GM23338 (cell line): ENCODE results near the gene CDX1. TPM values are rescaled to one million over a fixed set of nuclear protein-coding genes. Genes with fewer than 3 reads are reported as not detected.

Source experiments
- ATAC-seq: fragments of 200-7000 bp; cut with Tn5 transposase; 3 replicates; pipeline ENCODE4 v1.9.1; 2020
- DNase-seq: peaks from one replicate; pipeline ENCODE4 v3.0.0-alpha.2; 2015; ENCODE audit warnings: low spot score
- H2AFZ ChIP-seq: fragments of 200-600 bp; sonication (generic); 2 replicates; pipeline ENCODE4 v1.8.0; 2016; ENCODE audit warnings: antibody characterized with exemption, mild to moderate bottlenecking, moderate library complexity
- H3F3A ChIP-seq: fragments of 200-600 bp; sonication (generic); replicated peaks from 2 replicates; pipeline ENCODE4 v1.8.0; 2017; ENCODE audit warnings: antibody characterized with exemption, mixed run types, low read depth
- H3K27ac ChIP-seq: fragments of 200-600 bp; sonication (generic); 2 replicates; pipeline ENCODE4 v1.6.1; 2016; ENCODE audit warnings: low read depth
- H3K27me3 ChIP-seq: fragments of 200-600 bp; sonication (generic); 2 replicates; pipeline ENCODE4 v1.8.0; 2016; ENCODE audit warnings: mild to moderate bottlenecking, mixed run types, moderate library complexity; ENCODE audit not compliant: insufficient read depth
- H3K36me3 ChIP-seq: fragments of 200-600 bp; sonication (generic); 2 replicates; pipeline ENCODE4 v1.8.0; 2016; ENCODE audit warnings: mild to moderate bottlenecking; ENCODE audit not compliant: insufficient read depth
- H3K4me1 ChIP-seq: fragments of 200-600 bp; sonication (generic); 2 replicates; pipeline ENCODE4 v1.8.0; 2016; ENCODE audit warnings: mild to moderate bottlenecking, moderate library complexity; ENCODE audit not compliant: insufficient read depth
- H3K4me2 ChIP-seq: fragments of 200-600 bp; sonication (generic); 2 replicates; pipeline ENCODE4 v1.7.1; 2017; ENCODE audit warnings: mixed run types
- H3K4me3 ChIP-seq: fragments of 200-600 bp; sonication (generic); 2 replicates; pipeline ENCODE4 v1.6.1; 2016; ENCODE audit warnings: mixed run types
- H3K79me2 ChIP-seq: fragments of 200-600 bp; sonication (generic); replicated peaks from 2 replicates; pipeline ENCODE4 v1.8.0; 2017; ENCODE audit warnings: mild to moderate bottlenecking; ENCODE audit not compliant: insufficient read depth
- H3K9me2 ChIP-seq: fragments of 200-600 bp; sonication (generic); 2 replicates; pipeline ENCODE4 v1.8.0; 2017; ENCODE audit not compliant: insufficient read depth
- H4K20me1 ChIP-seq: fragments of 200-600 bp; sonication (generic); replicated peaks from 2 replicates; pipeline ENCODE4 v1.8.0; 2017; ENCODE audit warnings: mild to moderate bottlenecking; ENCODE audit not compliant: insufficient read depth
- H3K27ac Mint-ChIP-seq: 2 replicates; pipeline ENCODE4 v1.8.0; 2020; ENCODE audit warnings: inconsistent platforms, mild to moderate bottlenecking, moderate library complexity, mixed read lengths
- H3K27me3 Mint-ChIP-seq: 3 replicates; pipeline ENCODE4 v1.8.0; 2022; ENCODE audit warnings: low read depth, mild to moderate bottlenecking, moderate library complexity, mixed read lengths, inconsistent platforms; ENCODE audit not compliant: insufficient read depth, poor library complexity
- H3K36me3 Mint-ChIP-seq: 3 replicates; pipeline ENCODE4 v1.8.0; 2021; ENCODE audit warnings: low read depth, mild to moderate bottlenecking, inconsistent platforms, moderate library complexity, mixed read lengths
- H3K4me1 Mint-ChIP-seq: 3 replicates; pipeline ENCODE4 v1.8.0; 2020; ENCODE audit warnings: mild to moderate bottlenecking, inconsistent platforms, mixed read lengths
- H3K4me3 Mint-ChIP-seq: 3 replicates; pipeline ENCODE4 v1.8.0; 2021; ENCODE audit warnings: moderate library complexity, mild to moderate bottlenecking, inconsistent platforms, mixed read lengths
- H3K9me3 Mint-ChIP-seq: 3 replicates; pipeline ENCODE4 v1.8.0; 2020; ENCODE audit warnings: moderate library complexity, mild to moderate bottlenecking, inconsistent platforms, mixed read lengths
- CREB1 ChIP-seq: fragments of 250-450 bp; sonication (Bioruptor Pico); IDR thresholded peaks from 2 replicates; pipeline ENCODE4 v1.5.0; 2020; ENCODE audit warnings: low read depth, mild to moderate bottlenecking, moderate library complexity
- CTCF ChIP-seq, 2 experiments: fragments of 200-600 bp in 1 of 2; sonication (generic) in 1 of 2; conservative IDR thresholded peaks; 2 replicates each; pipeline versions ENCODE4 v1.5.1 to v1.6.1; 2016 to 2017; ENCODE audit warnings: antibody characterized with exemption in 2 of 2, low read depth in 2 of 2, mild to moderate bottlenecking in 2 of 2, moderate library complexity in 1 of 2
- ETS1 ChIP-seq: IDR thresholded peaks from 2 replicates; pipeline ENCODE4 v1.6.1; 2016; ENCODE audit warnings: antibody characterized with exemption
- EZH2phosphoT487 ChIP-seq: fragments of 200-600 bp; sonication (generic); IDR thresholded peaks from one replicate; pipeline ENCODE4 v1.8.1; 2018; ENCODE audit warnings: antibody characterized with exemption; ENCODE audit not compliant: unreplicated experiment
- NANOG ChIP-seq: IDR thresholded peaks from 2 replicates; pipeline ENCODE4 v1.6.1; 2016; ENCODE audit warnings: antibody characterized with exemption, borderline replicate concordance
- POLR2AphosphoS5 ChIP-seq: IDR thresholded peaks from 2 replicates; pipeline ENCODE4 v1.6.1; 2016; ENCODE audit warnings: antibody characterized with exemption, low read depth
- REST ChIP-seq: IDR thresholded peaks from one replicate; pipeline ENCODE4 v1.6.1; 2018; ENCODE audit warnings: antibody characterized with exemption; ENCODE audit not compliant: unreplicated experiment
- ZNF114 ChIP-seq: fragments of 250-450 bp; sonication (Bioruptor Pico); IDR thresholded peaks from 2 replicates; pipeline ENCODE4 v1.5.0; 2020; ENCODE audit warnings: mild to moderate bottlenecking, moderate library complexity
- ZNF331 ChIP-seq: fragments of 250-450 bp; sonication (Bioruptor Pico); IDR thresholded peaks from 2 replicates; pipeline ENCODE4 v1.5.0; 2020; ENCODE audit warnings: low read depth, mild to moderate bottlenecking, moderate library complexity
- polyA plus RNA-seq: library from polyadenylated mRNA; unstranded; fragments of >200 nt; fragmentation: Nextera tagmentation; extraction: Ambion mirVana; gene quantifications from 2 replicates; pipeline ENCODE4 v1.2.1, GENCODE V29; 2016
- total RNA-seq: library from RNA; depleted of rRNA; stranded (reverse); fragments of >200 nt; shearing (Covaris generic); gene quantifications from 2 replicates; pipeline ENCODE4 v1.2.3, GENCODE V29; 2014

CDX1 gene
- total and polyA plus RNA-seq, 2 experiments from 2014 or later: not detected

- TF ChIP-seq REST (no peak), ZNF331 (no peak), POLR2AphosphoS5 (no peak), ZNF114 (CRISPR knock-in tag) (no peak), CREB1 (CRISPR knock-in tag) (no peak), NANOG (no peak), EZH2phosphoT487 (no peak)
- peaks cover 15% of the 10 kb centered on the region; the same call in 2 of the 3 replicates for H3K4me1 Mint-ChIP-seq
- no peaks in the 10 kb centered on the region for H3K4me1 ChIP-seq
- DNase-seq: no peak
- no peaks in the 10 kb centered on the region for H3K9me2 ChIP-seq
- H3K9me3 Mint-ChIP-seq: no peaks in the 10 kb centered on the region
- no peaks in the 10 kb centered on the region for H4K20me1 ChIP-seq
- H3K36me3 ChIP-seq: no peaks in the 10 kb centered on the region
- no peaks in the 10 kb centered on the region for H3F3A ChIP-seq
- no peak for ATAC-seq
- H3K4me3 Mint-ChIP-seq: no peak overlapping the region
- H3K27me3 ChIP-seq: no peaks in the 10 kb centered on the region
- no peak overlapping the region for H3K4me2 ChIP-seq
- no peak overlapping the region for H3K4me3 ChIP-seq
- no peak overlapping the region for H2AFZ ChIP-seq
- H3K27ac Mint-ChIP-seq: no peak overlapping the region
- H3K27me3 Mint-ChIP-seq: peaks cover 12% of the 10 kb centered on the region
- H3K79me2 ChIP-seq: no peaks in the 10 kb centered on the region
- H3K36me3 Mint-ChIP-seq: no peaks in the 10 kb centered on the region
- H3K27ac ChIP-seq: no peak overlapping the region
These were observed 47.9 kb upstream of the CDX1 start for GRCh38 chr5:150118561-150119229.

GRCh38 chr5:150119421-150120061, 47.0 kb upstream of the CDX1 start:
- no peaks in the 10 kb centered on the region for H3K36me3 ChIP-seq
- TF ChIP-seq ETS1: no peak
- 0 out of 4 replicates have a peak, but pooled peaks of 1 of the 2 experiments have one; percentile 11 for TF ChIP-seq CTCF (conservative IDR thresholded peaks at IDR 0.05; ENCODE audit: low read depth in 2 of 2)
- no peaks in the 10 kb centered on the region for H3F3A ChIP-seq
- no peaks in the 10 kb centered on the region for H4K20me1 ChIP-seq
- Mint-ChIP-seq H3K4me1 (peaks cover 15% of the 10 kb centered on the region; the same call in 2 of the 3 replicates), H3K36me3 (no peaks in the 10 kb centered on the region), H3K9me3 (no peaks in the 10 kb centered on the region), H3K27me3 (peaks cover 12% of the 10 kb centered on the region), H3K4me3 (no peak overlapping the region), H3K27ac (no peak overlapping the region)
- H3K4me2 ChIP-seq: no peak overlapping the region
- no peaks in the 10 kb centered on the region for H3K4me1 ChIP-seq
- DNase-seq (no peak), ATAC-seq (no peak)
- no peaks in the 10 kb centered on the region for H3K9me2 ChIP-seq
- no peaks in the 10 kb centered on the region for H3K79me2 ChIP-seq
- no peaks in the 10 kb centered on the region for H3K27me3 ChIP-seq
- H3K4me3 ChIP-seq: no peak overlapping the region
- H2AFZ ChIP-seq: no peak overlapping the region
- H3K27ac ChIP-seq: no peak overlapping the region
